Hepatocyte (in vitro differentiated cells): ENCODE results near the gene GLI3.

Experiments used
- EZH2 ChIP-seq: fragments of 200-600 bp; sonication (generic); IDR thresholded peaks from 2 replicates; pipeline ENCODE4 v1.6.1; 2016; ENCODE audit warnings: antibody characterized with exemption, mild to moderate bottlenecking, borderline replicate concordance
- TF ChIP-seq, protein P1 (sequence below): fragments of 200-600 bp; sonication (generic); IDR thresholded peaks from 2 replicates; pipeline ENCODE4 v1.5.1; 2016; ENCODE audit warnings: antibody characterized with exemption, mild to moderate bottlenecking; ENCODE audit not compliant: poor library complexity

DNA sequence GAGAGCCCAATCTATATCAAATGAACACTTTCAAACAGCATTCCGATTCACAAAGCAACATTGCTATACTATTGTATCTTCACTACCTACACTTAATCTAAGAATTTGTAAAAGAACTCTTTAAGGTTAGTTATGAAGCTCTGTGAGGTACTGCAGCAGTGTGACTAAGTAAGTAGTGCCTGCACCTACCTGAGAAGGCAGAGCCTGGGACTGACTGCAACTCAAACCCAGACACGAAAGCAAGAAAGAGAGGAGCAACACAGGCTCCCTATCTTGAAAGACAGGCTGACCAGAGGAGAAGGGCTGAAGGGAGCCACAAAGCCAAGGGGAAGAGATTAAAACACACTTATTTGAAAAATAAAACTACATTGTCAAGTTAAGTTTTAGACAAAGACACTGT lies 160.1 kb downstream of the GLI3 start:
- TF ChIP-seq, protein P1, sequence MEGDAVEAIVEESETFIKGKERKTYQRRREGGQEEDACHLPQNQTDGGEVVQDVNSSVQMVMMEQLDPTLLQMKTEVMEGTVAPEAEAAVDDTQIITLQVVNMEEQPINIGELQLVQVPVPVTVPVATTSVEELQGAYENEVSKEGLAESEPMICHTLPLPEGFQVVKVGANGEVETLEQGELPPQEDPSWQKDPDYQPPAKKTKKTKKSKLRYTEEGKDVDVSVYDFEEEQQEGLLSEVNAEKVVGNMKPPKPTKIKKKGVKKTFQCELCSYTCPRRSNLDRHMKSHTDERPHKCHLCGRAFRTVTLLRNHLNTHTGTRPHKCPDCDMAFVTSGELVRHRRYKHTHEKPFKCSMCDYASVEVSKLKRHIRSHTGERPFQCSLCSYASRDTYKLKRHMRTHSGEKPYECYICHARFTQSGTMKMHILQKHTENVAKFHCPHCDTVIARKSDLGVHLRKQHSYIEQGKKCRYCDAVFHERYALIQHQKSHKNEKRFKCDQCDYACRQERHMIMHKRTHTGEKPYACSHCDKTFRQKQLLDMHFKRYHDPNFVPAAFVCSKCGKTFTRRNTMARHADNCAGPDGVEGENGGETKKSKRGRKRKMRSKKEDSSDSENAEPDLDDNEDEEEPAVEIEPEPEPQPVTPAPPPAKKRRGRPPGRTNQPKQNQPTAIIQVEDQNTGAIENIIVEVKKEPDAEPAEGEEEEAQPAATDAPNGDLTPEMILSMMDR, result no peak
- TF ChIP-seq EZH2, result no peak
